ENCODE measurements around the gene ZNF101. TPM values are rescaled to one million over a fixed set of nuclear protein-coding genes. Genes with fewer than 3 reads are reported as not detected.

The ZNF101 gene
- total RNA-seq, 1 donor from 2014 or later = 29.5 TPM

- no peaks in the 10 kb centered on the region for H4K20me1 ChIP-seq (ENCODE audit: low read depth)
- no peak overlapping the region for H3K4me2 ChIP-seq
- DNase-seq (ENCODE audit: low spot score) = no peak
- Mint-ChIP-seq H3K4me3 (peak overlapping the region; percentile 71), H3K36me3 (peaks cover 29% of the 10 kb centered on the region), H3K9me3 (no peaks in the 10 kb centered on the region), H3K27ac (no peak overlapping the region), H3K27me3 (ENCODE audit: insufficient read depth, low read depth) (peaks cover 2% of the 10 kb centered on the region), H3K4me1 (no peaks in the 10 kb centered on the region)
- H3K36me3 ChIP-seq = no peaks in the 10 kb centered on the region
- H3K4me3 ChIP-seq = no peak overlapping the region
- H3K4me1 ChIP-seq = no peaks in the 10 kb centered on the region
- H3K9me3 ChIP-seq (ENCODE audit: low read depth) = no peaks in the 10 kb centered on the region
- H3F3A ChIP-seq (ENCODE audit: low read depth) = peaks cover 7% of the 10 kb centered on the region
- no peaks in the 10 kb centered on the region for H3K27me3 ChIP-seq
- H3K79me2 ChIP-seq (ENCODE audit: low read depth) = no peaks in the 10 kb centered on the region
- TF ChIP-seq CTCF (IDR thresholded peaks at IDR 0.05) (no peak), EZH2phosphoT487 (IDR thresholded peaks at IDR 0.05) (no peak), EZH2 (IDR thresholded peaks at IDR 0.05) (no peak)
- H3K9ac ChIP-seq = no peak overlapping the region
- no peak overlapping the region for H3K27ac ChIP-seq
- no peak overlapping the region for H2AFZ ChIP-seq (replicated peaks)
Observed at GRCh38 chr19:19649580-19649995, 19.1 kb upstream of the ZNF101 start.

- no peaks in the 10 kb centered on the region for H3K9me3 ChIP-seq (ENCODE audit: low read depth)
- no peak overlapping the region for H3K27ac ChIP-seq
- H3K4me1 ChIP-seq = no peaks in the 10 kb centered on the region
- H3K9me3 Mint-ChIP-seq = no peaks in the 10 kb centered on the region
- H3K27ac Mint-ChIP-seq = no peak overlapping the region
- H3K36me3 ChIP-seq = no peaks in the 10 kb centered on the region
- H3K4me1 Mint-ChIP-seq = no peaks in the 10 kb centered on the region
- TF ChIP-seq CTCF (IDR thresholded peaks at IDR 0.05) (no peak), EZH2phosphoT487 (IDR thresholded peaks at IDR 0.05) (no peak), EZH2 (IDR thresholded peaks at IDR 0.05) (no peak)
- H3K4me2 ChIP-seq = no peak overlapping the region
- H3K9ac ChIP-seq = no peak overlapping the region
- H4K20me1 ChIP-seq (ENCODE audit: low read depth) = no peaks in the 10 kb centered on the region
- no peak overlapping the region for H3K4me3 ChIP-seq
- H3K36me3 Mint-ChIP-seq = peaks cover 29% of the 10 kb centered on the region
- no peak overlapping the region for H2AFZ ChIP-seq (replicated peaks)
- H3K79me2 ChIP-seq (ENCODE audit: low read depth) = no peaks in the 10 kb centered on the region
- H3K4me3 Mint-ChIP-seq = no peak overlapping the region
- peaks cover 2% of the 10 kb centered on the region for H3K27me3 Mint-ChIP-seq (ENCODE audit: insufficient read depth, low read depth)
- DNase-seq (ENCODE audit: low spot score) = no peak
- H3K27me3 ChIP-seq = no peaks in the 10 kb centered on the region
- no peaks in the 10 kb centered on the region for H3F3A ChIP-seq (ENCODE audit: low read depth)
Observed at GRCh38 chr19:19650331-19650730, 18.3 kb upstream of the ZNF101 start.

- Histone ChIP-seq H4K20me1 (ENCODE audit: low read depth) (no peaks in the 10 kb centered on the region), H2AFZ (replicated peaks) (no peak overlapping the region), H3K79me2 (ENCODE audit: low read depth) (no peaks in the 10 kb centered on the region), H3K36me3 (no peaks in the 10 kb centered on the region), H3K4me1 (no peaks in the 10 kb centered on the region), H3K9me3 (ENCODE audit: low read depth) (no peaks in the 10 kb centered on the region), H3K4me2 (no peak overlapping the region), H3F3A (ENCODE audit: low read depth) (no peaks in the 10 kb centered on the region), H3K9ac (no peak overlapping the region), H3K4me3 (no peak overlapping the region), H3K27ac (no peak overlapping the region), H3K27me3 (no peaks in the 10 kb centered on the region)
- no peaks in the 10 kb centered on the region for H3K4me1 Mint-ChIP-seq
- H3K27me3 Mint-ChIP-seq (ENCODE audit: insufficient read depth, low read depth) = peaks cover 4% of the 10 kb centered on the region
- H3K4me3 Mint-ChIP-seq = no peak overlapping the region
- no peak overlapping the region for H3K27ac Mint-ChIP-seq
- H3K9me3 Mint-ChIP-seq = no peaks in the 10 kb centered on the region
- H3K36me3 Mint-ChIP-seq = peaks cover 30% of the 10 kb centered on the region
- TF ChIP-seq EZH2phosphoT487 (IDR thresholded peaks at IDR 0.05) (no peak), CTCF (IDR thresholded peaks at IDR 0.05) (no peak), EZH2 (IDR thresholded peaks at IDR 0.05) (no peak)
- no peak for DNase-seq (ENCODE audit: low spot score)
Observed at GRCh38 chr19:19651076-19651475, 17.6 kb upstream of the ZNF101 start.

All from neural progenitor cell (in vitro differentiated cells).